DND-41 (cell line): ENCODE data around the gene LURAP1L.

Experiments
- ATAC-seq: fragments of 200-7000 bp; cut with Tn5 transposase; 3 replicates; pipeline ENCODE4 v1.9.1; 2021; ENCODE audit warnings: low read depth; ENCODE audit not compliant: insufficient read depth
- DNase-seq: peaks from one replicate; pipeline ENCODE4 v3.0.0-alpha.2; 2020
- H2AFZ ChIP-seq: 2 replicates; pipeline ENCODE4 v1.6.0; 2012; ENCODE audit warnings: low read depth, low read length
- H3K27ac ChIP-seq: 2 replicates; pipeline ENCODE4 v1.5.1; 2012; ENCODE audit warnings: low read length, inconsistent platforms
- H3K27me3 ChIP-seq: fragments of 200-600 bp; sonication (generic); 2 replicates; pipeline ENCODE4 v1.6.0; 2012; ENCODE audit warnings: low read length, mild to moderate bottlenecking, inconsistent platforms; ENCODE audit not compliant: insufficient read depth, poor library complexity
- H3K36me3 ChIP-seq: 2 replicates; pipeline ENCODE4 v1.5.1; 2012; ENCODE audit warnings: low read length, inconsistent platforms; ENCODE audit not compliant: insufficient read depth
- H3K4me1 ChIP-seq: 2 replicates; pipeline ENCODE4 v1.5.1; 2012; ENCODE audit warnings: mild to moderate bottlenecking, low read length; ENCODE audit not compliant: insufficient read depth
- H3K4me2 ChIP-seq: 2 replicates; pipeline ENCODE4 v1.6.0; 2012; ENCODE audit warnings: mild to moderate bottlenecking, moderate library complexity, low read length, inconsistent platforms; ENCODE audit not compliant: insufficient read depth
- H3K4me3 ChIP-seq, 2 experiments: fragments of 200-600 bp in 1 of 2; shearing (Covaris generic) in 1 of 2; 2 replicates each; pipeline ENCODE4 v1.5.1; 2012 to 2016; ENCODE audit warnings: inconsistent platforms in 2 of 2, low read length in 2 of 2, mild to moderate bottlenecking in 2 of 2, low read depth in 1 of 2, moderate library complexity in 1 of 2
- H3K79me2 ChIP-seq: 2 replicates; pipeline ENCODE4 v1.6.0; 2012; ENCODE audit warnings: low read length, inconsistent platforms; ENCODE audit not compliant: insufficient read depth
- H3K9ac ChIP-seq: 2 replicates; pipeline ENCODE4 v1.6.0; 2012; ENCODE audit warnings: low read depth, mild to moderate bottlenecking, inconsistent platforms, low read length, moderate library complexity
- H3K9me3 ChIP-seq: 2 replicates; pipeline ENCODE4 v1.5.1; 2012; ENCODE audit warnings: low read length, moderate library complexity, mild to moderate bottlenecking, inconsistent platforms; ENCODE audit not compliant: insufficient read depth, severe bottlenecking
- H4K20me1 ChIP-seq: 2 replicates; pipeline ENCODE4 v1.6.0; 2012; ENCODE audit warnings: low read length; ENCODE audit not compliant: insufficient read depth
- EZH2 ChIP-seq: IDR thresholded peaks from 3 replicates; pipeline ENCODE4 v1.6.1; 2012; ENCODE audit warnings: borderline replicate concordance, low read depth, mild to moderate bottlenecking, moderate library complexity, low read length, inconsistent platforms; ENCODE audit not compliant: severe bottlenecking
- TF ChIP-seq, protein P1 (sequence below): IDR thresholded peaks from 2 replicates; pipeline ENCODE4 v1.5.1; 2012; ENCODE audit warnings: borderline replicate concordance, low read length, moderate library complexity, mild to moderate bottlenecking; ENCODE audit not compliant: poor library complexity, severe bottlenecking; ENCODE audit errors: extremely low read depth

LURAP1L gene

DNA sequence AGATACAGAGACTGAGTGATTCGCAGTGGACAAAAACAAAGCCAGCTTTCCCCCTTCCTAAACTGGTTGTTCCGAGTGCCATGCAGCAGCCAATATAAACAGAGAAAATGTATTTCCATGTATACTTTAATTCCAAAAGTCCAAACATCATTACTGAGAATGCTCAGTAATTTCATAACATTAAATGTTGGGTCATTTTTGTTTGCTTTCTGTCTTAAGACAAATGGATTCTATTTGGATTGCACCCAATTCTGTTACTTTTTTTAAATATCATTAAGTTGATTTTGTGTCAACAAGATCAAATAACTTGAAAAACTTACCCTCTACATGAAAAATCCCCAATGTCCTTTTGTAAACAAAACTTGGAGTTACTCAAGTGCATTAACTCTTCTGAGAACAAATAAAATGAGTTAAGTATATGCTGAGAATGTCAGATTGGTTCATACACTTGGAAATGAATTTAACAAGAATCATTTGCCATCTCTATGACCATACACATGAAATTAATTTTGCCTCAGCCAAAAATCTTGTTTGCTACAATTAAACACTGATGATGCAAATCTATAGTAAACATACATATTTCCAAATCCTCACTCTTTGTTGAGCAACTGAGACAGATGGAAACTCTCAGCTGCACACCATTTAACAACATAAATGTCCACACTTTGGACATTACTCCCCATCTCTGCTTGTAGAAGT, 19.4 kb downstream of the LURAP1L start:
- Histone ChIP-seq H3K36me3 (no peaks in the 10 kb centered on the region), H3K4me1 (no peaks in the 10 kb centered on the region), H3K27ac (no peak overlapping the region), H3K4me3 (no peak overlapping the region), H4K20me1 (no peaks in the 10 kb centered on the region), H3K4me2 (no peak overlapping the region), H3K79me2 (no peaks in the 10 kb centered on the region), H3K27me3 (no peaks in the 10 kb centered on the region), H3K9me3 (no peaks in the 10 kb centered on the region), H2AFZ (no peak overlapping the region), H3K9ac (no peak overlapping the region)
- TF ChIP-seq, protein P1, sequence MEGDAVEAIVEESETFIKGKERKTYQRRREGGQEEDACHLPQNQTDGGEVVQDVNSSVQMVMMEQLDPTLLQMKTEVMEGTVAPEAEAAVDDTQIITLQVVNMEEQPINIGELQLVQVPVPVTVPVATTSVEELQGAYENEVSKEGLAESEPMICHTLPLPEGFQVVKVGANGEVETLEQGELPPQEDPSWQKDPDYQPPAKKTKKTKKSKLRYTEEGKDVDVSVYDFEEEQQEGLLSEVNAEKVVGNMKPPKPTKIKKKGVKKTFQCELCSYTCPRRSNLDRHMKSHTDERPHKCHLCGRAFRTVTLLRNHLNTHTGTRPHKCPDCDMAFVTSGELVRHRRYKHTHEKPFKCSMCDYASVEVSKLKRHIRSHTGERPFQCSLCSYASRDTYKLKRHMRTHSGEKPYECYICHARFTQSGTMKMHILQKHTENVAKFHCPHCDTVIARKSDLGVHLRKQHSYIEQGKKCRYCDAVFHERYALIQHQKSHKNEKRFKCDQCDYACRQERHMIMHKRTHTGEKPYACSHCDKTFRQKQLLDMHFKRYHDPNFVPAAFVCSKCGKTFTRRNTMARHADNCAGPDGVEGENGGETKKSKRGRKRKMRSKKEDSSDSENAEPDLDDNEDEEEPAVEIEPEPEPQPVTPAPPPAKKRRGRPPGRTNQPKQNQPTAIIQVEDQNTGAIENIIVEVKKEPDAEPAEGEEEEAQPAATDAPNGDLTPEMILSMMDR = no peak
- TF ChIP-seq EZH2 = no peak
- ATAC-seq = no peak
- no peak for DNase-seq

DNA sequence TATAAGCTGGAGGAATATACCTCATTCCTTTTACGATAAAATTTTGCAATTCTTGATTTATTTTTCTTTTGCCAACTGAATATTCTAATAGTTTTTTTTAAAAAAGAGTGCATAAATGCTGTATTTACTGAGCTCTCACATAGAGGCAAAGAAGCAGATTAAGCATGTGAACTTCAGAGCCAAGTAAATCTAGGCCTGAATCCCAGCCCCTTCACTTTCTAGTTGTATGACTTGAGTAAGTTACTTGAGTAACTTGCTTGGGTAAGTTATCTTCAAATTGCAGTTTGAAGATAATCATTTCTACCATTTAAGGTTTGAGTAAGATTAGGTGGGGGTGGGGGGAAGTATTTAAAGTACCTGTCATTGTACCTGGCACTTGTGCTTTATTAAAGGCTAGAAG, 21.8 kb downstream of the LURAP1L start:
- no peak overlapping the region for H2AFZ ChIP-seq
- no peaks in the 10 kb centered on the region for H3K9me3 ChIP-seq
- ATAC-seq (no peak), DNase-seq (no peak)
- no peak overlapping the region for H3K27ac ChIP-seq
- H3K27me3 ChIP-seq = no peaks in the 10 kb centered on the region
- H4K20me1 ChIP-seq = no peaks in the 10 kb centered on the region
- H3K9ac ChIP-seq = no peak overlapping the region
- H3K4me3 ChIP-seq = no peak overlapping the region
- no peaks in the 10 kb centered on the region for H3K4me1 ChIP-seq
- no peaks in the 10 kb centered on the region for H3K79me2 ChIP-seq
- no peaks in the 10 kb centered on the region for H3K36me3 ChIP-seq
- no peak overlapping the region for H3K4me2 ChIP-seq
- TF ChIP-seq, protein P1 = no peak
- no peak for TF ChIP-seq EZH2

DNA sequence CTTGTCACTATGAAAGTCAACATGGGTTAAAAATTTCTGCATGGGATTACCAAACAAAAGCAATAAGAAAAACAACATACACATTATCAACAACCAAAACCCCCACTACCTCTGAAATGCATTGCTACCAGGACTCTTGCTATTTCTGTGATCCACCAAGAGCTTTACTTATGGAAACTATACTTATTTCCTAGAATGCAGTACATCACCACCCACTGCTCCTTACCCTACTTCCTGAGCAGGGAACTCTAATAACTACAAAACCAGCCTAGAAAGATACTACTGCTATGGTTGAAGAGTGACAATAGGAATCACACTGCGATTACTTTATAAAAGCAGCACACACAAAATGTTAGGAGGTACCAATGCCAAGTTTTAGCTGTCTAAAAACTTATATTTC, 22.2 kb downstream of the LURAP1L start:
- H3K36me3 ChIP-seq = no peaks in the 10 kb centered on the region
- no peak overlapping the region for H3K4me2 ChIP-seq
- ATAC-seq = no peak
- H3K27me3 ChIP-seq = no peaks in the 10 kb centered on the region
- no peaks in the 10 kb centered on the region for H3K9me3 ChIP-seq
- H3K4me3 ChIP-seq = no peak overlapping the region
- no peaks in the 10 kb centered on the region for H3K4me1 ChIP-seq
- no peak overlapping the region for H2AFZ ChIP-seq
- no peak overlapping the region for H3K27ac ChIP-seq
- no peak overlapping the region for H3K9ac ChIP-seq
- H3K79me2 ChIP-seq = no peaks in the 10 kb centered on the region
- TF ChIP-seq, protein P1 = no peak
- no peak for TF ChIP-seq EZH2
- no peak for DNase-seq
- no peaks in the 10 kb centered on the region for H4K20me1 ChIP-seq
